ENCODE measurements around the gene HPD. TPM values are rescaled to one million over a fixed set of nuclear protein-coding genes. Genes with fewer than 3 reads are reported as not detected.

HPD gene
- total and polyA plus RNA-seq, 4 donors, result 0.88 to 4.0 (median 1.2) TPM; not detected in 1

DNA sequence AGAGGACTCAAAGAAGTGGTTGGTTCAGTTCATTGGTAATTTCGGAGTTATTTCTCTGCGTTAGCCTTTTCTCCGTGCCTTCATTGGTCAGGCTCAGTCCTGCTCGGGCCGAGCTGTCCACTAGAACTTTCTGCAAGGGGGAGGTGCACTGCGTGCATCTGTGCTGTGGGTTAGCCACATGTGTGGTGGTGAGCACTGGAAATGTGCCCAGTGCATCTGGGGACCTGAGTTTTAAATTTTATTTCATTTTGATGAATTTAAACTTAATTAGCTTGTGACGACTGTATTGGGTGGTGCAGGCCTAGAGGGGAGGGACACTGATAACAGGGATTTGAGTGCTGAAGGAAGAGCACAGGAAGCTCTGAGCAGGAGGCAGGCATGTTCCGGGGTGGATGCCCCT is 30.4 kb downstream of the HPD start:
- TF ChIP-seq, protein P1, sequence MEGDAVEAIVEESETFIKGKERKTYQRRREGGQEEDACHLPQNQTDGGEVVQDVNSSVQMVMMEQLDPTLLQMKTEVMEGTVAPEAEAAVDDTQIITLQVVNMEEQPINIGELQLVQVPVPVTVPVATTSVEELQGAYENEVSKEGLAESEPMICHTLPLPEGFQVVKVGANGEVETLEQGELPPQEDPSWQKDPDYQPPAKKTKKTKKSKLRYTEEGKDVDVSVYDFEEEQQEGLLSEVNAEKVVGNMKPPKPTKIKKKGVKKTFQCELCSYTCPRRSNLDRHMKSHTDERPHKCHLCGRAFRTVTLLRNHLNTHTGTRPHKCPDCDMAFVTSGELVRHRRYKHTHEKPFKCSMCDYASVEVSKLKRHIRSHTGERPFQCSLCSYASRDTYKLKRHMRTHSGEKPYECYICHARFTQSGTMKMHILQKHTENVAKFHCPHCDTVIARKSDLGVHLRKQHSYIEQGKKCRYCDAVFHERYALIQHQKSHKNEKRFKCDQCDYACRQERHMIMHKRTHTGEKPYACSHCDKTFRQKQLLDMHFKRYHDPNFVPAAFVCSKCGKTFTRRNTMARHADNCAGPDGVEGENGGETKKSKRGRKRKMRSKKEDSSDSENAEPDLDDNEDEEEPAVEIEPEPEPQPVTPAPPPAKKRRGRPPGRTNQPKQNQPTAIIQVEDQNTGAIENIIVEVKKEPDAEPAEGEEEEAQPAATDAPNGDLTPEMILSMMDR (IDR thresholded peaks at IDR 0.05; ENCODE audit: control extremely low read depth, extremely low read depth), result no peak
- Histone ChIP-seq H3K9ac (ENCODE audit: insufficient read depth in 1 of 2, low read length in 2 of 2) (no peak overlapping the region), H3K27ac (ENCODE audit: low read depth in 1 of 2, low read length in 1 of 2) (no peak overlapping the region), H3K4me1 (ENCODE audit: control insufficient read depth in 5 of 5, insufficient read depth in 5 of 5, low read length in 5 of 5) (no peaks in the 10 kb centered on the region), H3K9me3 (ENCODE audit: control insufficient read depth in 4 of 4, insufficient read depth in 3 of 4, low read length in 3 of 4) (no peaks in the 10 kb centered on the region), H3K27me3 (ENCODE audit: control insufficient read depth in 3 of 3, insufficient read depth in 3 of 3, low read length in 2 of 3) (no peaks in the 10 kb centered on the region), H3K4me3 (no peak overlapping the region), H3K36me3 (ENCODE audit: control insufficient read depth in 4 of 4, insufficient read depth in 4 of 4, low read length in 4 of 4) (peaks cover 13 to 64% (median 35%) of the 10 kb centered on the region in 4 donors)
- no peak for ATAC-seq (ENCODE audit: insufficient read depth, low FRiP score)
- DNase-seq, result no peak
- 94 to 97% methylated on average over 8 of the region's 8 CpGs for WGBS, 2 donors

DNA sequence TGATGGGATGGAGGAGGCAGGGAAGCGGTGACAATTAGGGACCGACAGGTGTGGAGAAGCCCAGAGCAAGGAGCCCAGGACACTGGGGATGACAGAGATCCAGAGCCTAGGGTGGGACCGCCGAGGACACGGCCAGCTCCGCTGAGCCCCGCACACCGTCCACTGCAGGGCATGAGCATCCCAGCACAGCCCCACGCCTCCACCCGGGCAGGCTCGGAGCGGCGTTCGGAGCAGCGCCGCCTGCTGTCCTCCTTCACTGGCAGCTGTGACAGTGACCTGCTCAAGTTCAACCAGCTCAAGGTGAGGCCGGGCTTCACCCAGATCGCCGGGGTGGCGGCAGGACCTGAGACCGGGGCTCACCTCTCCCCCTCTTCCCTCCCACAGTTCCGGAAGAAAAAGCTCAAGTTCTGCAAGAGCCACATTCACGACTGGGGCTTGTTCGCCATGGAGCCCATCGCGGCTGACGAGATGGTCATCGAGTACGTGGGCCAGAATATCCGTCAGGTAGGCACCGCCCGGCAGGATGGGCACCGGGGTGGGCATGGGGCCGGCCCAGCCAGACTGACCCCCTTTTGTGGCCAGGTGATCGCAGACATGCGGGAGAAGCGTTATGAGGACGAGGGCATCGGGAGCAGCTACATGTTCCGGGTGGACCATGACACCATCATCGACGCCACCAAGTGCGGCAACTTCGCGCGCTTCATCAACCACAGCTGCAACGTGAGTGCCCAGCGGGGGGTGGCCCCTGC is 31.1 kb downstream of the HPD start:
- Histone ChIP-seq H3K4me3 (no peak overlapping the region), H3K27ac (ENCODE audit: low read depth in 1 of 2, low read length in 1 of 2) (no peak overlapping the region), H3K9me3 (ENCODE audit: control insufficient read depth in 4 of 4, insufficient read depth in 3 of 4, low read length in 3 of 4) (no peaks in the 10 kb centered on the region), H3K27me3 (ENCODE audit: control insufficient read depth in 3 of 3, insufficient read depth in 3 of 3, low read length in 2 of 3) (no peaks in the 10 kb centered on the region), H3K4me1 (ENCODE audit: control insufficient read depth in 5 of 5, insufficient read depth in 5 of 5, low read length in 5 of 5) (no peaks in the 10 kb centered on the region), H3K36me3 (ENCODE audit: control insufficient read depth in 4 of 4, insufficient read depth in 4 of 4, low read length in 4 of 4) (peaks cover 18 to 71% (median 36%) of the 10 kb centered on the region in 4 donors), H3K9ac (ENCODE audit: insufficient read depth in 1 of 2, low read length in 2 of 2) (no peak overlapping the region)
- 95 to 97% methylated on average over 48 of the region's 48 CpGs for WGBS, 2 donors
- TF ChIP-seq, protein P1 (IDR thresholded peaks at IDR 0.05; ENCODE audit: control extremely low read depth, extremely low read depth), result no peak
- no peak for DNase-seq
- no peak for ATAC-seq (ENCODE audit: insufficient read depth, low FRiP score)

DNA sequence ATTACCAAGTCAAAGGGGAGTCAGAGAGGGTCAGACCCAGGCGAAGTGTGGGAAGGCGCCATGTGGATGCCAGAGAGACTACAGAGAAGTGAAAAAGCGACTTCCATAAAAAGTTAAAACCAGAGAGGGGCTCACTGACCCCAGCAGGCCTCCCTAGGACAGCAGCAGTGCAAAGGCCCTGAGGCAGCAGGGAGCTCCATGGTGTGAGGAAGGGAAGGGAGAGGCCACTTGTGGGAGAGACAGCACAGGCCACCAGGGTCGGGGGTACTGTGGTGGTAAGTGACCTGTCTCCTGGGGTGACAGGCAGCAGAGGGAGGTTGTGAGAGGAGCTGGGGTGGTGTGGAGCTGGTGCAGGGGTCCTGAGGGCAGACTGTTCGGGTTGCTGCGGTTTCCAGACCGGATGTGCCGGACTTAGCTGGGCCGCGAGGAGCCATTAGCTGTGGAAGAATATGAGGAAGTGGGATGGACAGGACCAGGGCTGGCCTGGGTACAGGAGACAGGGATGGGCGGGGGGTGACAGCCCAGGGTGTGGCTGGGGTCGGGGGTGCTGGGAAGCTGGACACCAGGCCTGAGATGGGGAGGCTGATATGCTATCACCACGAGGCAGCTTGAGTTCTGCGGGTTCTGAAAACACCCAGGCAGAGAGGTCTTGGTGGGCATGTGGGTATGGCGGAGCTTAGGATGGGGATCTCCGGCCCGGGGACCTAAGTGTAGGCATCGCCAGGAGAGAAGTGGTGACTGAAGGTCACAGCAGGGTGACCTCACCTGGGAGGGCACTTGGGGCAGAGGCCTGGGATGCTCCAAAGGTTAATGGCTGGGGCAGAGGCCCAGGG is 32.1 kb downstream of the HPD start:
- WGBS, 2 donors, result 83 to 90% methylated on average over 18 of the region's 18 CpGs
- no peak for DNase-seq
- no peak for ATAC-seq (ENCODE audit: insufficient read depth, low FRiP score)
- TF ChIP-seq, protein P1 (IDR thresholded peaks at IDR 0.05; ENCODE audit: control extremely low read depth, extremely low read depth), result no peak
- Histone ChIP-seq H3K9ac (ENCODE audit: insufficient read depth in 1 of 2, low read length in 2 of 2) (no peak overlapping the region), H3K27ac (ENCODE audit: low read depth in 1 of 2, low read length in 1 of 2) (no peak overlapping the region), H3K36me3 (ENCODE audit: control insufficient read depth in 4 of 4, insufficient read depth in 4 of 4, low read length in 4 of 4) (peaks cover 17 to 73% (median 34%) of the 10 kb centered on the region in 4 donors), H3K4me1 (ENCODE audit: control insufficient read depth in 5 of 5, insufficient read depth in 5 of 5, low read length in 5 of 5) (no peaks in the 10 kb centered on the region), H3K9me3 (ENCODE audit: control insufficient read depth in 4 of 4, insufficient read depth in 3 of 4, low read length in 3 of 4) (no peaks in the 10 kb centered on the region), H3K27me3 (ENCODE audit: control insufficient read depth in 3 of 3, insufficient read depth in 3 of 3, low read length in 2 of 3) (no peaks in the 10 kb centered on the region), H3K4me3 (no peak overlapping the region)

Data from lung (tissue), 12 donors.